ENCODE results near the gene LIPC. TPM values are rescaled to one million over a fixed set of nuclear protein-coding genes. Genes with fewer than 3 reads are reported as not detected.

Gene LIPC
- total and polyA plus RNA-seq, 12 donors = 0.22 to 1.3 (median 0.42) TPM; not detected in 1

DNA sequence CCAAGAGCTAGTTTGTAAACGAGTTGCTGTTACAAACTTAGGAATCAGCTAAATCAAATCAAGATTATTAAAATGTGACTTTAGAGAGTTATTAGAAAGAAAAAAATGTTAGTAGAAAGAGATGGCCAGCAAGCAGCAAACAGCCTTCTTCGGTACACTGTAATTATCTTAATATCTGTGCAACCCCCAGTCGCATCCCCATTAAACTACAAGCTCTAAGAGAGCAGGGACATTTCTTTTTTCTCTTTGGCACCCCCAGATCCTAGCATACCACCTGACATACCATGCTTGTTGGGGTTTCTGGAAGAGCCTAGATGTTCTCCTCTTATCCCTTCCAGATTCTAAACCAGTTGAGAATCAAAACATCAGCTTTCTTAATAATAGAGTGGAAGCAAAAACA, 45.1 kb upstream of the LIPC start:
- Histone ChIP-seq H3K27me3 (no peaks in the 10 kb centered on the region), H3K9me3 (no peaks in the 10 kb centered on the region), H3K27ac (no peak overlapping the region), H3K36me3 (no peaks in the 10 kb centered on the region), H3K4me3 (no peak overlapping the region), H3K4me1 (no peaks in the 10 kb centered on the region)
- WGBS, 2 donors = 94 to 96% methylated on average over 3 of the region's 3 CpGs
- no peak for ATAC-seq
- TF ChIP-seq, protein P1, sequence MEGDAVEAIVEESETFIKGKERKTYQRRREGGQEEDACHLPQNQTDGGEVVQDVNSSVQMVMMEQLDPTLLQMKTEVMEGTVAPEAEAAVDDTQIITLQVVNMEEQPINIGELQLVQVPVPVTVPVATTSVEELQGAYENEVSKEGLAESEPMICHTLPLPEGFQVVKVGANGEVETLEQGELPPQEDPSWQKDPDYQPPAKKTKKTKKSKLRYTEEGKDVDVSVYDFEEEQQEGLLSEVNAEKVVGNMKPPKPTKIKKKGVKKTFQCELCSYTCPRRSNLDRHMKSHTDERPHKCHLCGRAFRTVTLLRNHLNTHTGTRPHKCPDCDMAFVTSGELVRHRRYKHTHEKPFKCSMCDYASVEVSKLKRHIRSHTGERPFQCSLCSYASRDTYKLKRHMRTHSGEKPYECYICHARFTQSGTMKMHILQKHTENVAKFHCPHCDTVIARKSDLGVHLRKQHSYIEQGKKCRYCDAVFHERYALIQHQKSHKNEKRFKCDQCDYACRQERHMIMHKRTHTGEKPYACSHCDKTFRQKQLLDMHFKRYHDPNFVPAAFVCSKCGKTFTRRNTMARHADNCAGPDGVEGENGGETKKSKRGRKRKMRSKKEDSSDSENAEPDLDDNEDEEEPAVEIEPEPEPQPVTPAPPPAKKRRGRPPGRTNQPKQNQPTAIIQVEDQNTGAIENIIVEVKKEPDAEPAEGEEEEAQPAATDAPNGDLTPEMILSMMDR (IDR thresholded peaks at IDR 0.05) = no peak
- DNase-seq = no peak
- intact Hi-C loops (cut with DNase I) = no loop called here

DNA sequence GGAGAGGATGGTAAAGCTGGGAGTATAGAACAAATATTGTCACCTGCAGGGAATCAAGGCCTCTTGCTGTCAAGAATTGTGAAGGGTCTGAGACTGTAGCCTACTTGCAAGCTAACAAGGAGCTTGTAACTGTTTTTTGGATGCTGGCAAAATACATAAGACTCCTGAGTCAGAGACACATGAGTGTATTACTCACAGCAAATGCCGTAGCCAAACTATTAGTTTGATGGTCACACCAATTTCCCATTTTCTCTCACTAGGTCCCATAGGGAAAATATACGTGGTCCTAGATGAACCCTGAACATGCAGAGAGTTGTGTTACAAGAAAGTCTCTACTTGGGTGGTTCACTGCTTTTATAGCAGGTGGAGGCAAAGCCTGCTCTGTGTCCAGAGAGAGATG, 44.7 kb upstream of the LIPC start:
- no peaks in the 10 kb centered on the region for H3K4me1 ChIP-seq
- H3K4me3 ChIP-seq = no peak overlapping the region
- H3K36me3 ChIP-seq = no peaks in the 10 kb centered on the region
- TF ChIP-seq, protein P1 (IDR thresholded peaks at IDR 0.05) = no peak
- WGBS, 2 donors = 87 to 94% methylated on average over 2 of the region's 2 CpGs
- intact Hi-C loops (cut with DNase I) = no loop called here
- no peaks in the 10 kb centered on the region for H3K27me3 ChIP-seq
- DNase-seq (no peak), ATAC-seq (no peak)
- no peaks in the 10 kb centered on the region for H3K9me3 ChIP-seq
- H3K27ac ChIP-seq = no peak overlapping the region

DNA sequence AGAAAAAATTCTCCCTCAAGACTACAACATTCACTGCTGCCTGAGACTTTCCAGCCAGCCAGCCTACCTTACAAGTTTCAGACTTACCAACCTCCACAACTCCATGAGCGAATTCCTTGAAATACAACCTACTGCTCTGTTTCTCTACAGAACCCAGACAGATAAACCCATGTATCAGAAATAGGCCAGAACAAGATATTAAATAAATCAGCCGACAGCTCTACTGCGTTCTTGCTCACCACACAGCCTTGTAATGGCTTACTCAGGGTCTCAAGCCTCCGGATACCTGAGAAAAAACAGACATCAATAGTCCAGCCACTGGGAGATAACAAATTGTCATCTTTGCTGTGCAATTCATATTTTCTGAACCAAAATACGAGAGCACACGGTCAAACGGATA, 43.6 kb upstream of the LIPC start:
- 97 to 98% methylated on average over 7 of the region's 7 CpGs for WGBS, 2 donors
- intact Hi-C loops (cut with DNase I) = loop anchor here in 1 of 10 donors (2.0 kb wide), 1 partner anchor 17 kb away; no protein-coding TSS in a partner anchor
- no peaks in the 10 kb centered on the region for H3K36me3 ChIP-seq
- ATAC-seq = no peak
- H3K27ac ChIP-seq = no peak overlapping the region
- H3K4me1 ChIP-seq = no peaks in the 10 kb centered on the region
- no peak overlapping the region for H3K4me3 ChIP-seq
- DNase-seq = no peak
- TF ChIP-seq, protein P1 (IDR thresholded peaks at IDR 0.05) = no peak
- H3K27me3 ChIP-seq = no peaks in the 10 kb centered on the region
- H3K9me3 ChIP-seq = no peaks in the 10 kb centered on the region

DNA sequence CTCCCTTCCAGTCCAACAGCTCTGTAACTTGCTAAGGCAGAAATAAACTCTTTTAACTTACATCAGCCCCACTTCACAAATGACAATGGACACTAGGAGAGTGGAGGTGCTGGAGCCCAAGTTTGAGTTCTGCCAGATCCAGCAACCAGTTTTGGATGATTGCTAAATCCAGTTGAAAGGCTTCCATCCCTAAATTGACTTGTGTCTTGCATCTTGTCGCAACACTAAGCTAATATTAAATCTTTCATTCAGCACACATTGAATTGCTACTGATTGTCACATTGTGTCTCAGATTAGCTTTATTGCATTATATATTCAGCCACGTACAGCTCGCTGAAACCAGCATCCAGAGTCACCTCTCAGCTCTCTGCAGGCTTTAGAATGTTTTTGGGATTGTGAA, 41.7 kb upstream of the LIPC start:
- H3K27me3 ChIP-seq = no peaks in the 10 kb centered on the region
- H3K9me3 ChIP-seq = no peaks in the 10 kb centered on the region
- H3K4me1 ChIP-seq = no peaks in the 10 kb centered on the region
- TF ChIP-seq, protein P1 (IDR thresholded peaks at IDR 0.05) = no peak
- ATAC-seq = no peak
- H3K4me3 ChIP-seq = no peak overlapping the region
- intact Hi-C loops (cut with DNase I) = loop anchor here in 1 of 10 donors (10.0 kb wide), 1 partner anchor 55 kb away; no protein-coding TSS in a partner anchor
- WGBS, 2 donors = 95 to 97% methylated on average over 3 of the region's 3 CpGs
- no peaks in the 10 kb centered on the region for H3K36me3 ChIP-seq
- H3K27ac ChIP-seq = no peak overlapping the region
- no peak for DNase-seq

All from heart right ventricle (tissue), 16 donors.